GM23338 (cell line): ENCODE results near the gene CBLL2.

Experiments used
- CREB1 ChIP-seq: fragments of 250-450 bp; sonication (Bioruptor Pico); IDR thresholded peaks from 2 replicates; pipeline ENCODE4 v1.5.0; 2020; ENCODE audit warnings: low read depth, mild to moderate bottlenecking, moderate library complexity
- EZH2 ChIP-seq: fragments of 200-600 bp; sonication (generic); IDR thresholded peaks from one replicate; pipeline ENCODE4 v1.8.0; 2017; ENCODE audit warnings: antibody characterized with exemption, mild to moderate bottlenecking, low read depth; ENCODE audit not compliant: unreplicated experiment
- POLR2AphosphoS5 ChIP-seq: IDR thresholded peaks from 2 replicates; pipeline ENCODE4 v1.6.1; 2016; ENCODE audit warnings: antibody characterized with exemption, low read depth
- STAT1 ChIP-seq: IDR thresholded peaks from one replicate; pipeline ENCODE4 v1.6.1; 2016; ENCODE audit warnings: antibody characterized with exemption; ENCODE audit not compliant: unreplicated experiment
- TF ChIP-seq, protein P1 (sequence below), 2 experiments: fragments of 200-600 bp in 1 of 2; sonication (generic) in 1 of 2; conservative IDR thresholded peaks; 2 replicates each; pipeline versions ENCODE4 v1.5.1 to v1.6.1; 2016 to 2017; ENCODE audit warnings: antibody characterized with exemption in 2 of 2, low read depth in 2 of 2, mild to moderate bottlenecking in 2 of 2, moderate library complexity in 1 of 2
- TF ChIP-seq, protein P2 (sequence below): IDR thresholded peaks from one replicate; pipeline ENCODE4 v1.6.1; 2018; ENCODE audit warnings: antibody characterized with exemption; ENCODE audit not compliant: unreplicated experiment

DNA sequence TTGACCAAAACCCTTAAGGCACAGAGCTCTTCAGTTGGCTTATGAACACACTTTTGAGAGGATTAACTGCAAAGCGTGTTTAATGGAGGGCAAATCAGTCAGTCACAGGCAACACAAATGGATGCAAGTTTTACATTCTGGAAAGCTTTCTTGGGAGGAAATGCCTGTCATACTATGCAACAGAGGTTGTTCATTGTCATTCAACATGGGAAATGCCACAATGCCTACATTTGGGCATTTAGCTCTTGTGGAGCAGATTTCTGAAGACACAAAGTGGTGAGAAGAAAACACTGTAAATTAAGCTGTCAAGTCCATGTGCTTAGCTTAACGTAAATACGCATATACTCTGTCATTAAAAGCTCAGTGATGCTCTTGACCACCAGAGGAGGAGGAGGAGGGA lies 41.1 kb downstream of the CBLL2 start:
- TF ChIP-seq POLR2AphosphoS5 (no peak), CREB1 (no peak), EZH2 (no peak), STAT1 (no peak)
- TF ChIP-seq, protein P1, sequence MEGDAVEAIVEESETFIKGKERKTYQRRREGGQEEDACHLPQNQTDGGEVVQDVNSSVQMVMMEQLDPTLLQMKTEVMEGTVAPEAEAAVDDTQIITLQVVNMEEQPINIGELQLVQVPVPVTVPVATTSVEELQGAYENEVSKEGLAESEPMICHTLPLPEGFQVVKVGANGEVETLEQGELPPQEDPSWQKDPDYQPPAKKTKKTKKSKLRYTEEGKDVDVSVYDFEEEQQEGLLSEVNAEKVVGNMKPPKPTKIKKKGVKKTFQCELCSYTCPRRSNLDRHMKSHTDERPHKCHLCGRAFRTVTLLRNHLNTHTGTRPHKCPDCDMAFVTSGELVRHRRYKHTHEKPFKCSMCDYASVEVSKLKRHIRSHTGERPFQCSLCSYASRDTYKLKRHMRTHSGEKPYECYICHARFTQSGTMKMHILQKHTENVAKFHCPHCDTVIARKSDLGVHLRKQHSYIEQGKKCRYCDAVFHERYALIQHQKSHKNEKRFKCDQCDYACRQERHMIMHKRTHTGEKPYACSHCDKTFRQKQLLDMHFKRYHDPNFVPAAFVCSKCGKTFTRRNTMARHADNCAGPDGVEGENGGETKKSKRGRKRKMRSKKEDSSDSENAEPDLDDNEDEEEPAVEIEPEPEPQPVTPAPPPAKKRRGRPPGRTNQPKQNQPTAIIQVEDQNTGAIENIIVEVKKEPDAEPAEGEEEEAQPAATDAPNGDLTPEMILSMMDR (conservative IDR thresholded peaks at IDR 0.05; ENCODE audit: low read depth in 2 of 2) = no peak
- TF ChIP-seq, protein P2, sequence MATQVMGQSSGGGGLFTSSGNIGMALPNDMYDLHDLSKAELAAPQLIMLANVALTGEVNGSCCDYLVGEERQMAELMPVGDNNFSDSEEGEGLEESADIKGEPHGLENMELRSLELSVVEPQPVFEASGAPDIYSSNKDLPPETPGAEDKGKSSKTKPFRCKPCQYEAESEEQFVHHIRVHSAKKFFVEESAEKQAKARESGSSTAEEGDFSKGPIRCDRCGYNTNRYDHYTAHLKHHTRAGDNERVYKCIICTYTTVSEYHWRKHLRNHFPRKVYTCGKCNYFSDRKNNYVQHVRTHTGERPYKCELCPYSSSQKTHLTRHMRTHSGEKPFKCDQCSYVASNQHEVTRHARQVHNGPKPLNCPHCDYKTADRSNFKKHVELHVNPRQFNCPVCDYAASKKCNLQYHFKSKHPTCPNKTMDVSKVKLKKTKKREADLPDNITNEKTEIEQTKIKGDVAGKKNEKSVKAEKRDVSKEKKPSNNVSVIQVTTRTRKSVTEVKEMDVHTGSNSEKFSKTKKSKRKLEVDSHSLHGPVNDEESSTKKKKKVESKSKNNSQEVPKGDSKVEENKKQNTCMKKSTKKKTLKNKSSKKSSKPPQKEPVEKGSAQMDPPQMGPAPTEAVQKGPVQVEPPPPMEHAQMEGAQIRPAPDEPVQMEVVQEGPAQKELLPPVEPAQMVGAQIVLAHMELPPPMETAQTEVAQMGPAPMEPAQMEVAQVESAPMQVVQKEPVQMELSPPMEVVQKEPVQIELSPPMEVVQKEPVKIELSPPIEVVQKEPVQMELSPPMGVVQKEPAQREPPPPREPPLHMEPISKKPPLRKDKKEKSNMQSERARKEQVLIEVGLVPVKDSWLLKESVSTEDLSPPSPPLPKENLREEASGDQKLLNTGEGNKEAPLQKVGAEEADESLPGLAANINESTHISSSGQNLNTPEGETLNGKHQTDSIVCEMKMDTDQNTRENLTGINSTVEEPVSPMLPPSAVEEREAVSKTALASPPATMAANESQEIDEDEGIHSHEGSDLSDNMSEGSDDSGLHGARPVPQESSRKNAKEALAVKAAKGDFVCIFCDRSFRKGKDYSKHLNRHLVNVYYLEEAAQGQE = no peak
